AML-193 (cell line): ENCODE measurements around the gene IGSF9B.

Experiments
- DNase-seq, 2 experiments: peaks; one replicate each; lab custom pipeline; 2025; lab: John Stamatoyannopoulos, UW

The IGSF9B gene

DNA sequence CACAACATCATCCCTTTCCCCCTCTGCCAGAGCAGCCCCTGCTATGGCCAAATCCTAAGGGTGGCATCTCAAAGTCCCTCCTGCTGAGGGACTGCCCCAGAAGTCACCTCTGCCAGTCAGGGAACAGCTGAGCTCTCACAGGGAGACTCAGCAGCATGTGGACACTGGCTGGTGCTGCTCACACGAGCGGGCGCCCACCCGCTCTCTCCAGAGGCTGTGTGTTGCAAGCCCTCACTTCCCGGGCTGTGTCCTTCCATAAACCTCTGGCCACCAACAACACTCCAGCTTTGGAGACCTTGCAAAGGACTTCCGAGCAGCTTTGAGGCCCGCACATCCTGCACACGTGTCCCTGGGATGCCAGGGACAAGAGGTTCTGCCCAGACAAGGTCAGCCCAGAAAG is 2.8 kb downstream of the IGSF9B start:
- no peak for DNase-seq

GRCh38 chr11:133953547-133953946 is 3.2 kb downstream of the IGSF9B start:
- no peak for DNase-seq

GRCh38 chr11:133952199-133953190 is 4.3 kb downstream of the IGSF9B start:
- no peak for DNase-seq

DNA sequence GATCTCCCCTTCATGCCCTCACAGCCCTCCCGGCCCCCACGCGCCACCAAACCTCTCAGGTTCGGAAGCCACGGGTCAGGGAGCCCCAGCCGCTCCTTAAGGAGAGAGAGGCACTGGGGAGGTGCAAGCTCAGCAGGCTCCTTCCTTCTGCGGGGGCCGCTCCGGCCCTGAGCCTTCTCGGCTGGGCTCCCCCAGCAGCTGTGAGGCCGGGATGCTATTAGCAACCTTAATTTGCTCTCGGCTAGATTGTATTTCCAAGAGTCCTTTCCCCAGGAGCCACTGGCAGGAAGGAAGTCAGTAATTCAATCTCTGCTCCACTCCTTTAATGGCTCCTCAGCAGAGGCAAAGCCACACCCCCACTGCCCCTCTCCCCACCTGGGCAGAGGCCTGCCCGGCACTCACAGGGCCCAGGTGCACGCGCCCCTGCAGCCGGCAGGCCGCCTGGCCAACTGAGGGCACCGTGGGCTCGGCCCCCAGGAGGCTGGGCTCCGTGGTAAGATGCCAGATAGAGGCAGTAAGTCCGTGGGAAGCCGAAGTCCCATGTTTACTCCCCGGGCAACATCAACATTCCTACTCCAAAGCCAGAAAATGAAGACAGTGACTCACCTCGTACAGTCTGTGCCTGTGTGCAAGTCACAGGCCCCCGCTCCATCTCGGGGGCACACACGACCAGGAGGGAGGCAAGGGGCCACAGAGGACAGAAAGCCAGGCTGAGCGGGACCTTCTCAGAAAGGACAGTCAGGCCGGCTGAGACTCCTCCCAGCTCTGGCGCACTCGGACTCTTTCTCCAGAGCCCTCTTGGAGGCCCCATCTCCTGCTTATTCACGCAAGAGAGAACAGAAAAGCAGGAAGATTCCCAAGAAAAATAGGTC is 5.2 kb downstream of the IGSF9B start:
- DNase-seq: no peak

GRCh38 chr11:133950874-133951326 is 5.9 kb downstream of the IGSF9B start:
- no peak for DNase-seq

GRCh38 chr11:133950421-133950820 is 6.3 kb downstream of the IGSF9B start:
- no peak for DNase-seq

- no peak for DNase-seq
Measured at GRCh38 chr11:133949129-133949528, 7.6 kb downstream of the IGSF9B start.

DNA sequence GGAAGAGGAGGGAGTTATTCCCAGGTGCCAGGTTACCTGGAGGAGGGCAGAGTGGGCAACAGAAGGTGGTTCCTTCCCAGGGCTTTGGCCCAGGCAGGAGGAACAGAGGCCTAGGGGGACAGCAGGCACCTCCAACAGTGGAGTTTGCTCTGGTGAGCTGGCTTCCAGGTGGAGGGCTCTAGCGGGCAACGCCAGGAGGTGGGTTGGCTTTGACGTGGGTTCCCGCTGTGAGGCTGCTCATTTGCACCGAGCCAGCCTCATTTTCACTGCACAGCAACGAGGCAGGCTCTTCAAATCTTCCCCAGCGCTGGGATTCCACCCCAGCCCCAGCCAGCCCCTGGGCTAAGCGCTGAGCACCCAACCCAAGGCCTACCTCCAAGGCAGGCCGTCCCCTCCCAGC is 8.1 kb downstream of the IGSF9B start:
- DNase-seq: no peak

- DNase-seq: peak in 1 of 2 experiments; percentile 6
Measured at GRCh38 chr11:133947321-133947756, 9.4 kb downstream of the IGSF9B start.

- DNase-seq: no peak
Measured at GRCh38 chr11:133946541-133947318, 10.0 kb downstream of the IGSF9B start.

GRCh38 chr11:133946051-133946450 is 10.7 kb downstream of the IGSF9B start:
- no peak for DNase-seq

DNA sequence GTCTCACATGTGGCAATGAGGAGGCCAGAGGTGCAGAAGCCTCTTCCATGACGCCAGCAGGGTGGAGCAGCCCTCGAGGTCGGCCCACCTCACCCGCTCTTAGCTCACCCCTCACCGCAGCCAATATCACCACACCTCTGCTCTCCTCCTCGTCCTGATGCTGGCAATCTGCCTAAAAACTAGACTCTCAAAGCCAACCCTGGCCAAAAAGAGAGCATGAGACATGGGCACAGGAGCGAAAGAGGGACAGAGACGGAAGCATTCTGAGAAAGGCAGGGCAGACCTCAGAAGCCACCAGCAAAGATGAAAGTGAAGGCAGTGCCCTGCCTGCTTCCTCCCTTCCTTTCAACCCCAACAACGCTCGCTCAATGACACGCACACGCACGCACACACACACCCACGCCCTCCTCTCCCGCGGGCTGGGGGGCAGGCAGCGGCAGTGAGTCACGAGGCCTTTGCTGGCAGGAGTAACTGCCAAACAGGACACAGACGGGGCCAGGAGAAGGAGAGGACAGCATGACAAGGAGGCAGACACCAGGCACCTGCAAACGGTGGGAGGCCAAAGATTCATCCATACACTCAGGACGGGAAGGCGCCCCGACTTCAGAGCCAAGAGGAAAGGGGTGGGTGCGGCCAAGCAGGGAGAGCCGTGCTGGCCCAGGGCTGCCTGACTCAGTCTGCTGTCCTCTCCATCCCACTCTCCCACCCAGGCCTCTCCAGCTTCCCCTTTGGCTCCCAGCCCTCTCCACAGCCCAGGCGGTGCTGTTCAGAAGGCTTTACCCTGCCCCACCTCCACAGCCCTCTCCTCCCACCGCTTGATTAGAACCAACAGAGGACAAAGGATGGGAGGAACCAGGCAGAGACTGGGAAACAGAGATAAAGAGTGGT is 11.4 kb downstream of the IGSF9B start:
- no peak for DNase-seq

GRCh38 chr11:133943950-133944698 is 12.6 kb downstream of the IGSF9B start:
- DNase-seq: no peak

DNA sequence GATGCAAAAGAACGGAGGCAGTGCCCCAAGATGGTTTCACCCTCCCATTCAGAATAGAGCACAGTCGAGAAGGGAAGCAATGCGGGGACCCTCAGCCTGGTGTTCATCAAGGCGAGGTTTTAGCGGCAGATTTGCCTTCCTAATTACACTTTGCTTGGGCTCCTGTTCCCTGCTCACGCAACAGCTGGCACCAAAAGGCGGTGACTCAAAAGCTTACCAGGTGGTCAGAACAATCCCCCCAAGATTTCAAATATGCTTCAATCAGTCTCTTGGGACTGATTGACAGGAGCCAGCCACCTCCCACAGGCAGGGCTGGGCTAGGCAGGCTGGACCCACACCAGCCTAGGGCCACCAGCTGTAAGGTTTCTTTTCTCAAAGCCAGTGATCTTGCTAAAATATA is 14.2 kb downstream of the IGSF9B start:
- no peak for DNase-seq

DNA sequence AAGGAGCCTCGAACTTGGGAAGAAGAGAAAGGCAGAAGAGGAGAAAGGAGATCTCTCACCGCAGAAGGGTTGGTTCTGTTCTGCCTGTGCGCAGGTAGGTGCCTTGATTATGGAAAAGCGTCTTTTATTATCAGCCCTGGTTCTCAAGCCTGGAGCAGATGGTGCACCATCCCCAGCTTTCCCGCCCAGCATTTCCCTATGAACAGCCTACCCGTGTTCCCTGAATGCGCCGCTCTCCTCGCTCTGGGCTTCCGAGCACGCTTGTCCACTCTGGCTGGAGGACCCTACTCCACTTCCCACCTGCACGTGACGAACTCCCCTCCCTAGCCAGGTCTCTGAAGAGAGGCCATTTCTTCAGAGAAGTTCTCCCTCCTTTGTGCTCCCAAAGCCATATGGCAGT is 15.2 kb downstream of the IGSF9B start:
- DNase-seq: no peak

- DNase-seq: no peak
Measured at GRCh38 chr11:133940034-133940433, 16.7 kb downstream of the IGSF9B start.

DNA sequence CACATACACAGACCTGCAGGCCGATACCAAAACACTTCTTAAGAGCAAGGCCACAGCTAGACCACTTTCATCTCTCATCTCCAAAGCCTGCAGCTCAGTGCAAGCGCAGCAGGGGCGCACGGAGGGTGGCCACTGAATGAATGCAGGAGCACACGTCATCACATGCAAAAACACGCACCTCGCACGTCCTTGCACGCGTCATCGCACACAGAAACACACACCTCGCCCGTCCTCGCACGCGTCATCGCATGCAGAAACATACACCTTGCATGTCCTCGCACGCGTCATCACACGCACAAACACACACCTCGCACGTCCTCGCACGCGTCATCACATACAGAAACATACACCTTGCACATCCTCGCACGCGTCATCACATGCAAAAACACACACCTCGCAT is 17.2 kb downstream of the IGSF9B start:
- no peak for DNase-seq

GRCh38 chr11:133938166-133938565 is 18.6 kb downstream of the IGSF9B start:
- no peak for DNase-seq

GRCh38 chr11:133937468-133937867 is 19.3 kb downstream of the IGSF9B start:
- DNase-seq: no peak

DNA sequence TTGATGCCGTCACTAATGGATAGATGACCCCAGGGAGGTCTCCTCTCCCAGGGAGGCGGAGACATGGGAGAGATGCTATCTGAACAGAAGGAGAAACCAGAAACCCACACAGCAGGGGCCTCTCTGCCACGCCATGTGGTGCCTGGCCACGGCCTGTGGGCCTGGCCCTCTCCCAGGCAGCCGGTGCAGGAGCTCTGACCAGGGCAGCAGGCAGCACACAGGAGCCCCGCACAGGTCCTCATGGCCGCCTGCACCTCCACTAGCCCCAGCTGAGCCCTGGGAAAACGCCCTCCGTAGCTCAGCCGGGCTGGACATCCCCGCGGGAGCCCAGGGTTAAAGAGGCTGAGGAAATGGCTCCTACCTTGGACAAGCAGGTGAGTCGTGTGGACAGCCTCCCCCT is 19.8 kb downstream of the IGSF9B start:
- DNase-seq: no peak
